ENCODE data around the gene DCX. TPM values are rescaled to one million over a fixed set of nuclear protein-coding genes. Genes with fewer than 3 reads are reported as not detected.

Gene DCX
- total and polyA plus RNA-seq, 9 of the 15 experiments (the other 6 are each of a cell fraction or from before 2014, with no cell fraction given) = not detected

- 0% methylated on average over 3 of the region's 3 CpGs for WGBS (ENCODE audit: insufficient coverage, low coverage, missing lambda C conversion rate)
- in situ Hi-C loops (cut with MboI) (no loop called here), intact Hi-C loops (cut with micrococcal nuclease) (no loop called here)
- H3K9me1 ChIP-seq (ENCODE audit: control insufficient read depth, insufficient read depth, low read length) = no peaks in the 10 kb centered on the region
- no peaks in the 10 kb centered on the region for H3K36me3 ChIP-seq (ENCODE audit: control insufficient read depth, insufficient read depth, low read length)
- BruUV-seq (replicated peaks) = no TSS peak
- no peak overlapping the region for H3K4me3 ChIP-seq
- ATAC-seq (no peak), DNase-seq (ENCODE audit: extremely low read depth in 1 of 4, low spot score in 3 of 4) (no peak), FAIRE-seq (no peak)
- no peak overlapping the region for H3K9ac ChIP-seq (ENCODE audit: insufficient read depth in 1 of 2, low read depth in 2 of 2, low read length in 2 of 2)
- H3K27ac ChIP-seq (ENCODE audit: extremely low read depth, low read depth, low read length) = no peak overlapping the region
- no peaks in the 10 kb centered on the region for H3K4me1 ChIP-seq (replicated peaks in 1 of 2; ENCODE audit: control insufficient read depth in 2 of 2, insufficient read depth in 2 of 2, low read length in 2 of 2)
- H3K9me3 ChIP-seq (replicated peaks; ENCODE audit: control insufficient read depth, insufficient read depth, low read depth, low read length) = no peaks in the 10 kb centered on the region
- no peak overlapping the region for H3K4me2 ChIP-seq (ENCODE audit: insufficient read depth, low read length)
- no peaks in the 10 kb centered on the region for H3K79me2 ChIP-seq (ENCODE audit: control insufficient read depth, insufficient read depth, low read length)
- ChIA-PET POLR2A (no interaction called here), CTCF (ENCODE audit: low intra/inter-chr PET ratio) (no interaction called here)
- no peak overlapping the region for H2AFZ ChIP-seq (ENCODE audit: low read depth, low read length)
- H3K27me3 ChIP-seq (ENCODE audit: control insufficient read depth in 2 of 2, insufficient read depth in 2 of 2, low read length in 2 of 2) = no peaks in the 10 kb centered on the region
- H4K20me1 ChIP-seq (replicated peaks; ENCODE audit: control insufficient read depth, insufficient read depth, low read length) = no peaks in the 10 kb centered on the region
- no peak for TF ChIP-seq NFE2 (IDR thresholded peaks at IDR 0.05; ENCODE audit: low read depth)
- TF ChIP-seq E2F3 (CRISPR knock-in tag; IDR thresholded peaks at IDR 0.05) = no peak
- no peak for TF ChIP-seq NFIX (CRISPR knock-in tag; IDR thresholded peaks at IDR 0.05; ENCODE audit: low read depth)
- TF ChIP-seq ETV1 (tag; conservative IDR thresholded peaks at IDR 0.05; ENCODE audit: low read depth) = no peak
- TF ChIP-seq SAP30 (IDR thresholded peaks at IDR 0.05; ENCODE audit: borderline replicate concordance, insufficient read depth, low read depth, low read length, poor library complexity, severe bottlenecking) = no peak
- no peak for TF ChIP-seq MCM5 (IDR thresholded peaks at IDR 0.05; ENCODE audit: low read depth)
- TF ChIP-seq ILK (tag; IDR thresholded peaks at IDR 0.05; ENCODE audit: borderline replicate concordance, low read depth) = no peak
- TF ChIP-seq ZKSCAN8 (CRISPR knock-in tag; IDR thresholded peaks at IDR 0.05) = no peak
- TF ChIP-seq ZNF347 (CRISPR knock-in tag; IDR thresholded peaks at IDR 0.05; ENCODE audit: low read depth) = no peak
- no peak for TF ChIP-seq FOXM1 (IDR thresholded peaks at IDR 0.05; ENCODE audit: low read depth)
- TF ChIP-seq FOXM1 (CRISPR knock-in tag; IDR thresholded peaks at IDR 0.05; ENCODE audit: low read depth) = no peak
- TF ChIP-seq ZNF311 (CRISPR knock-in tag; IDR thresholded peaks at IDR 0.05) = no peak
- no peak for TF ChIP-seq HCFC1 (IDR thresholded peaks at IDR 0.05; ENCODE audit: low read depth, low read length)
- TF ChIP-seq RAD51 (IDR thresholded peaks at IDR 0.05; ENCODE audit: borderline replicate concordance, low read depth) = no peak
- no peak for TF ChIP-seq MIER1 (IDR thresholded peaks at IDR 0.05; ENCODE audit: low read depth)
- TF ChIP-seq ARID3B (CRISPR knock-in tag; IDR thresholded peaks at IDR 0.05; ENCODE audit: borderline replicate concordance) = no peak
- TF ChIP-seq ZC3H11A (IDR thresholded peaks at IDR 0.05; ENCODE audit: low read depth, low read length) = no peak
Measured at GRCh38 chrX:111259559-111259958, 152.4 kb downstream of the DCX start.

Measured in K562 (cell line).